Measurements from ENCODE around the gene UPK3B.
"Not testable (repeated sequence)": the region's sequence is repeated elsewhere in the genome, so short reads cannot be mapped to it uniquely, and the experiment has no call there.

GRCh38 chr7:76471556-76472221, 38.7 kb upstream of the UPK3B start:
- not testable (repeated sequence) for TF ChIP-seq CTCF (IDR thresholded peaks at IDR 0.05; ENCODE audit: borderline replicate concordance, extremely low read depth, low read length, poor library complexity, severe bottlenecking); EZH2 (IDR thresholded peaks at IDR 0.05; ENCODE audit: borderline replicate concordance, low read depth, low read length, severe bottlenecking)

Measured in DND-41 (cell line).